Motor neuron (in vitro differentiated cells): ENCODE results near the gene PTOV1. TPM values are rescaled to one million over a fixed set of nuclear protein-coding genes. Genes with fewer than 3 reads are reported as not detected.

ENCODE experiments used
- ATAC-seq, 8 experiments: fragments of 200-7000 bp; cut with Tn5 transposase; replicated peaks in 6 of 8; 2 replicates each; pipeline ENCODE4 v1.8.0; 2021; ENCODE audit warnings: mild to moderate bottlenecking in 8 of 8, moderate library complexity in 8 of 8
- H3K27ac ChIP-seq, 2 donors: fragments of 250-450 bp; sonication (Bioruptor Pico); 2 replicates each; pipeline ENCODE4 v1.9.0; 2021; ENCODE audit warnings: antibody characterized with exemption in 2 of 2, mild to moderate bottlenecking in 2 of 2, moderate library complexity in 1 of 2
- H3K4me1 ChIP-seq, 2 donors: fragments of 250-450 bp; sonication (Bioruptor Pico); replicated peaks in 1 of 2; 2 replicates each; pipeline ENCODE4 v1.6.1; 2021; ENCODE audit warnings: antibody characterized with exemption in 2 of 2, mild to moderate bottlenecking in 2 of 2, moderate library complexity in 1 of 2
- H3K4me3 ChIP-seq, 5 donors: fragments of 250-450 bp; sonication (Bioruptor Pico); 2 replicates each; pipeline ENCODE4 v1.9.0; 2021; ENCODE audit warnings: antibody characterized with exemption in 5 of 5, mild to moderate bottlenecking in 5 of 5, moderate library complexity in 4 of 5
- WGBS, 10 experiments: fragments of 450-650 bp; shearing (Covaris generic); methylation state at CpG; one replicate each; pipeline ENCODE4 v1.0.0; 2022; 5-methylcytosine and 5-hydroxymethylcytosine counted together
- in situ Hi-C, 9 experiments: fragments of 400-800 bp; cut with MboI; loops; one replicate each; pipeline ENCODE4 v1.15.0; 2021; ENCODE audit warnings: low sequenced_read_pairs in 9 of 9, low pct_unique_long_range_greater_than_20kb in 2 of 9; ENCODE audit not compliant: unreplicated experiment in 9 of 9
- total RNA-seq, 8 experiments: library from RNA; unstranded; fragments of 300-600 nt; gene quantifications; 2 replicates each; pipeline versions ENCODE4 v1.2.3 to v1.2.4, GENCODE V29; 2022

The PTOV1 gene
- total RNA-seq, 8 experiments from 2014 or later, result 60.1 to 215 (median 135) TPM

DNA sequence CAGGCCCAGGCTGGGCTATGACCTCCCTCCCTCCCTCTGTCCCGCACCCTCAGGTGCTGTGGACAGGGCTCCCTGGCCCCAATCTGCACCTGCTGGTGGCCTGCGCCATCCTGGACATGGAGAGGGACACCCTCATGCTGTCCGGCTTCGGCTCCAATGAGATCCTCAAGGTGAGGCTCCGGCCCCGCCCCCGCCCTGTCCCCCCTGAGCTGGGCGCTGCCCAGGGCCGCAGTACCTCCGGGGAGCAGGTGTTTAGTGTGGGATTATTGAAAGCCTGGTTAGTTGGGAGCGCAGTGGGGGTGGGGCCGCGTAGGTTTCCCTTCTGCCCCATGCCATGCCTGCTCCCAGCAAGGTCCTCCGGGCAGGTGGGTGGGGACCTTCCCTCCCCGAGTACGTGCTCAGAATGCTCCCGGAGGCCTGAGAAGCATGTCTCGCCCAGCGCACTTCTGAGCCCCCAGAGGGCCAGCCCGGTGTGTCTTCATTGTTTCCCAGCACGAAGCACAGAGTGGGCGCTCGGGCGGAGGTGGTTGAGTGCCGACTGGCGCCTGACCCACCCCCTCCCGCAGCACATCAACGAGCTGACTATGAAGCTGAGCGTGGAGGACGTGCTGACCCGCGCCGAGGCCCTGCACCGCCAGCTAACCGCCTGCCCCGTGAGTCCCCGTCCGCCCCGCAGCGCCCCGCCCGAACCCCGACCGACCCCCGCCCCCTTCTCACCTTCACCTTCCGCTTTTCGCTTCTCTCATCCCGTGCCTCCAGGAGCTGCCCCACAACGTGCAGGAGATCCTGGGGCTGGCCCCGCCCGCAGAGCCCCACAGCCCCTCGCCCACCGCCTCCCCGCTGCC is 36.9 kb downstream of the PTOV1 start:
- Histone ChIP-seq H3K27ac (no peak overlapping the region), H3K4me3 (no peak overlapping the region), H3K4me1 (peaks cover 9 to 12% of the 10 kb centered on the region in 2 donors)
- no peak for ATAC-seq
- WGBS, 10 experiments, result 83 to 100% methylated on average over 1 to 6 of the region's 54 CpGs; no CpG with 5 or more reads in 8 of the 10 experiments
- in situ Hi-C loops, result no loop called here

DNA sequence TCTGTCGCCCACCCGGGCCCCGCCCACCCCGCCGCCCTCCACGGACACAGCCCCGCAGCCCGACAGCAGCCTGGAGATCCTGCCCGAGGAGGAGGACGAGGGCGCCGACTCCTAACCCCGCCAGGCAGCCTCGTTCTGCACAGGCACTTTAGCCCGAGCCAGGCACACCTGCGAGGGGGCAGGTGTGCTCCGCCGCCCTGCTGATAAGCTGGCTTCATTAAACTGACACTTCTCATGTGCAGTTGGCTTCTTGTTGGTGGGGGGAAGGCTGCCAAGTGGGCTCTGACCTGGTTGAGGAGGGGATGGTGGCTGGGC is 37.5 kb downstream of the PTOV1 start:
- Histone ChIP-seq H3K4me1 (peaks cover 9 to 12% of the 10 kb centered on the region in 2 donors), H3K27ac (no peak overlapping the region), H3K4me3 (no peak overlapping the region)
- WGBS, 10 experiments, result no CpG with 5 or more reads among the region's 18 CpGs
- ATAC-seq, result no peak
- in situ Hi-C loops, result no loop called here

DNA sequence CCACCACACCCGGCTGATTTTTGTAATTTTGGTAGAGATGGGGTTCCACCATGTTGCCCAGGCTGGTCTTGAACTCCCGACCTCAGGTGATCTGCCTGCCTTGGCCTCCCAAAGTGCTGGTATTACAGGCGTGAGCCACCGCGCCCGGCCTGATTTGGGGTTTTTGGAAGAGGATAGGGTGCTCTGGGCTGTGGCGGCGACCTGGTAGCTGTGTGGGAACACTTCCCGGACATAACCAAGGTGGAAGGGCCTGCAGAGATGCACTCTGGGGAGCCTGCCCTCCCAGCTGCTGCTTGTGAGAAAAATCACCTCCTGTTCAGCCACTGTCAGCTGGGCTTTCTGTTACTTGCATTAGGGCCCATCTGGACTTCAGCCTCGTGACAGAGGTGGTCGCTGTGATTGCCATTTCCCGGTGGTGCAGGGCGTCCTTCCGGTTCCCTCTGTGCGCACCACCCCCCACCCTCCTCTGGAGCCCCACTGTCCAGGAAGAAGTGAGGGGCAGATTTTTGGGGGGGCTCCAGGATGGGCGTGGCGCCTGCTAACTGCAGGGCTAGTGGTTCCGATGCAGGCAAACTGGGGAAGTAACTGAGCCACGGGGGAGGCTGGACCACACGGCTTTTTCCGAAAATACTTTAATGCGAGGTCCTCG is 38.2 kb downstream of the PTOV1 start:
- ATAC-seq, result no peak
- H3K4me1 ChIP-seq, result peaks cover 9 to 12% of the 10 kb centered on the region in 2 donors
- peak overlapping the region; percentile 26 to 75 for H3K27ac ChIP-seq
- 94 to 100% (median 100%) methylated on average over 1 to 10 of the region's 23 CpGs; no CpG with 5 or more reads in 3 of the 10 experiments for WGBS, 10 experiments
- H3K4me3 ChIP-seq, result no peak overlapping the region
- in situ Hi-C loops, result no loop called here

DNA sequence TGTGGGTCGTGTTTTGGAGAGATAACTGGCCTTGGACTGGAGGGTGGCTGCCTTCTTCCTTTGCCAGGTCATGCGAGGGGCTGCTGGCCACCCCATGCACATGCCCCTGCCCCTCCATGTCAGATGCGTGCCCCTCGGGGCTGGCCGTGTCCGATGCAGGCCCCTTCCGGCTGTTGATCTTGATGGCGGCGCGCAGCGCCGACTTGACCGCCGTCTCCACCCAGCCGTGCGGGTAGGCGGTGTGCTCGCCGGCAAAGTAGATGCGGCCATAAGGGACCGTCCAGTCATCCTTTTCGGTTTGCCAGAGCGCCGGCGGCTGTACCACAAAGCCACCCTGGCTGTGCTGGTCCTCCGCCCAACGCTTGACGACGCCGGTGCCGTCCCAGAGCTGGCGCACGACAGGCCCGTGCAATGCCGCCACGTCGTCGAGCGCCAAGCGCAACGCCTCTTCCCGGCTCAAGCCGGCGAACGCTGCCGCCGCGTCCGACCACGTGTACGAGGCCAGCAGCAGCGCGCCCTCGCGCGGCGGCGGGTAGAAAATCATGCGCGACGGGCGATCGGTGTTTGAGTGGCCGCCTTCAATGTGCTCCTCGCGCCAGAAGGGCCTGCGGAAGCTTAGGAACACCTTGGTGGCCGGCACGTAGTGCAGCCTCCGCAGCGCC is 38.9 kb downstream of the PTOV1 start:
- ATAC-seq, result peak; percentile 44 to 82 (median 68)
- 17 to 96% (median 86%) methylated on average over 4 to 21 of the region's 71 CpGs; no CpG with 5 or more reads in 7 of the 10 experiments for WGBS, 10 experiments
- Histone ChIP-seq H3K4me3 (peak overlapping the region; percentile 5 to 26 (median 8)), H3K4me1 (peaks cover 9 to 12% of the 10 kb centered on the region in 2 donors), H3K27ac (peak overlapping the region; percentile 45 to 75)
- in situ Hi-C loops, result no loop called here

DNA sequence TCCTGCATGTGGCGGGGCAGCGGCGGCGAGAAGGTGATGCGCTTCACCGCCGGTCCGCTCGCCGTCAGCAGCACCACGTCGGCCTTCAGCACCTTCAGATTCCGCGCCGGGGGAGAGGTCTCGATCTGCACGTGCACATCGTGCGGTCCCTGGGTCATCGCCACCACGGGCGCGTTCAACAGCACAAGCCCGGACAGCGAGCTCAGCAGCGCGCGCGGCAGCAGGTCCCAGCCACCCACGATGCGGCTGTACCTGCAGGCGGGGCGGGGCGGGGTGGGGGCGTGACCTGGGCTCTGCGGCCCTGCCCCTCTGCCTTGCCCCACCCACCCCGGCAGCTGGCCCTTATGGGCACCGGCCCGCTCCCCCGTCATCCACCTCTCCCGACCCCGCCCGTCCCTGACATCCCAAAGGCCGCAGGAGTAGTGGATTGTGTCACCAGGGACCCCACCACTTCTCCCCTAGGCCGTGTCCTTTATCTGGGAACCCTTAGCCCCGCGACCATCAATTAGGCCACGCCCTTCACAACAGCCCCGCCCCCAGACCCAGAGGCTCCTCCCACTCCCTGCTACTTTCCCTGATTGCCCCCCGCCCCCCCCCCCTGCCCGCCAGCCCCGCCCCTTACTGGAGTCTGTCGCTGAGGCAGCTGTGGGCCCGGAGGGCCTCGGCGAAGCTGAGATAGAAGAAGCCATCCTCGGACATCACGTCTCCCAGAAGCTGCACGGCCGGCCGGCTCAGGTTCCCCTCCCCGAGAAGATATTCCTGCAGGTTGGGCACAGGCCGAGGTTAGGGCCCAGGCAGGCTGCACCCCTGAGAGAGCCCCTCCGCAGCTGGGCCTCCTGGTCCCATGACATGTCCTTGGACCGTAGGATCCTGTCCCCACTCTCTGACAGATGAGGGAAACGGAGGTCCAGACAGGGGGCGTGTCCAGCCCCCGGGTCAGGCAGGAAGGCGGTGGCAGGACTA is 39.7 kb downstream of the PTOV1 start:
- Histone ChIP-seq H3K4me3 (peak overlapping the region; percentile 5 to 26 (median 17)), H3K4me1 (peaks cover 9 to 12% of the 10 kb centered on the region in 2 donors), H3K27ac (peak overlapping the region; percentile 57 to 79)
- in situ Hi-C loops, result no loop called here
- peak; percentile 34 to 82 (median 70) for ATAC-seq
- 0 to 49% (median 30%) methylated on average over 5 to 8 of the region's 69 CpGs; no CpG with 5 or more reads in 7 of the 10 experiments for WGBS, 10 experiments

DNA sequence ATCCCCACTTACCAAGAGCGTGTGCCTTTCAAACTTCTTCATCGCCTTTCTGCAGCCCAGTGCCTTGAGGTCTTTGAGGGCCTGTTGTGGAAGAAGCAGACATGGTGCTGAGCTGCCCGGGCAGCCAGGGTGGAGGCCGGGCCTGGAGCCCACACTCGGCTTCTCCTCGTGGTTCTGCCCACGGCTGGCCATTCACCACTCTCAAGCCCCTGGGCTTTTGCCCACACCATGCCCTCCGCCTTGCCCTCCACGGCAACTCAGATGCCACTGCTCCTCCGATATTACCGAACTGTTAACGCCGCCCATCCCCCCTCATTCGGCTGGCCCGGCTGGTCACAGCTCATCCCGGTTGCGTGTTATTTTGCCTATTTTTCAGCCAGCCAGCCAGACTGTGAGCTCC is 40.4 kb downstream of the PTOV1 start:
- in situ Hi-C loops, result no loop called here
- H3K27ac ChIP-seq, result peak overlapping the region; percentile 57 to 79
- peak overlapping the region in 1 of 5 donors; percentile 26 for H3K4me3 ChIP-seq
- no peak for ATAC-seq
- 80 to 90% (median 83%) methylated on average over 4 to 7 of the region's 17 CpGs; no CpG with 5 or more reads in 6 of the 10 experiments for WGBS, 10 experiments
- peaks cover 9 to 12% of the 10 kb centered on the region in 2 donors for H3K4me1 ChIP-seq

DNA sequence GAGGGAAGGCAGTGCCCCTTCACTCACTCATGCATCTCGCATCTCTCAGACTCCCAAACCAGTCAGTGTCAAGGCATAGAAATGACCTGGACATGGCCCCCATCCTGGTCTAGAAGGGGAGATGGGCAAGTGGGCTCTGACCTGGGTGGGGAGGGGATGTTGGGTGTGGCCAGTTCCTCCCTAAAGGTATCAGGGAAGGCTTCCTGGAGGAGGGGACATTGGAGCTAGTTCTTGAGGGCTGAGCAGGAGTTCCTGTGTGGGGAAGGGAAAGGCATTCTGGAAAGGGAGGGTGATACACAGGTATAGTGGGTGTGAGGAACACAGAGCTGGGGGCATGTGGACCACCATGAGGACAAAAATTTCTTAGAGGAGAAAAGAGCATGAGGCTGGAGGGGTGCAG is 41.8 kb downstream of the PTOV1 start:
- Histone ChIP-seq H3K4me3 (no peak overlapping the region), H3K4me1 (peaks cover 15 to 19% of the 10 kb centered on the region in 2 donors), H3K27ac (no peak overlapping the region)
- WGBS, 10 experiments, result 100% methylated on average over 1 of the region's 1 CpG; no CpG with 5 or more reads in 9 of the 10 experiments
- ATAC-seq, result no peak
- in situ Hi-C loops, result no loop called here

DNA sequence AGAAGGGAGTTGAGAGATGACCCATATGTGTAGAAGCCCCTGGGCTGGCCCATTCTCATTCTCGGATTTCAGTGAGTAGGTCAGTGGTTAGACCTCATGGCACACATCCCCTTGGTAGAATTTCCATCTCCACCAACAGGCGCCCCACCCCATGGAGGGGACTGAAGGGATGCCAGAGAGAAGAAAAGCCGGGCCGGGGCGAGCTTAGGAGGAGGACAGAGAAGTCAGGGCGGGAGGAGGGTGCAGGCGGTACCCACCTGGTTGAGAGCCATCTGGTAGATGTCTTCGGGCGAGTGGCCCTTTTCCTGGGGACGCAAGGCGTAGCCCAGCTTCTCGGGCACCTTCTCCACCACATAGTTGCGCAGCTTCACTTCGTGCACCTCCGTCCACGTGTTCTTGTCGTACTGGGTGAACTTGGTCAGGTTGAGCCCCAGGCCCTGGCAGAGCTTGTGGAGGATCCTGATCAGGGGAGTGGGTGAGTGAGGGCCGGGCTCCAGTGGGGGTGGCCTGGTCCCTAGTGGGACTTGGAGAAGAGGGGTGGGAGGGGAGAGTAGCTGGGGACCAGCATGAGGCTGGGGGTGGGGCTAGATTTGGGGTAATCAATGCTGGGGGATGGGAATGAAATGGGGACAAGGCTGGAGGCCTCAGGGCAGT is 43.2 kb downstream of the PTOV1 start:
- WGBS, 10 experiments, result 57 to 100% (median 87%) methylated on average over 1 to 11 of the region's 18 CpGs; no CpG with 5 or more reads in 4 of the 10 experiments
- no peak for ATAC-seq
- Histone ChIP-seq H3K27ac (no peak overlapping the region), H3K4me3 (no peak overlapping the region), H3K4me1 (peaks cover 25 to 26% of the 10 kb centered on the region in 2 donors)
- in situ Hi-C loops, result no loop called here

DNA sequence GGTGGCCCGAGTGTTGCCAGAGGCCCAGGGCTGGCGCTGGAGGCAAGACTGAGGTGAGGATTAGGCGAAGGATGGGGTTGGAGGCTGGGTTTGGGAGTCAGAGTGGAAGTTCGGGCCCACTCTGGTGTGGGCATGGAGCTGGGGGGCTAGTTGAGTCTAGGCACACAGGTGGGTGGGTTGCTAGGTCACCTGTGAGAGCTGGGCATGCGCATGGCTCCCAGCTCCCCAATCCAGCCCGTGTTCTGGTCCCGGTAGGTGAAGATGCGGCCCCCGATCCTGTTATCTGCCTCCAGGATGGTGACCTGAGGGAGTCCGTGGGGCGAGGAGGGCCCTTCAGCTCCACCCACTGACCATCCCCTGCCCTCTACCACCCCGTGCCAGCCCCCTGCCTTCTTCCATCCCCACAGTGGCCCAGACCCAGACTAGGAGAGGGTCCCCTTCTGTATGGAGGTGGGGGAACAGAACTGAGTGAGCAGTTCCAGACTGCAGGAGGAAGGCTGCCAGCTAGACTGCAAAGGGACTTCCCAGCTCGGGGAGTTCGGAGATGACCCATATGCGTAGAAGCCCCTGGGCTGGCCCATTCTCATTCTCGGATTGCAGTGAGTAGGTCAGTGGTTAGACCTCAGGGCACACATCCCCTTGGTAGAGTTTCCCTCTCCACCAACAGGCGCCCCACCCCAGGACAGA is 44.1 kb downstream of the PTOV1 start:
- H3K4me3 ChIP-seq, result no peak overlapping the region
- in situ Hi-C loops, result no loop called here
- no peak overlapping the region for H3K27ac ChIP-seq
- whole genome bisulfite sequencing, 10 experiments, result 60 to 100% (median 80%) methylated on average over 1 to 5 of the region's 17 CpGs; no CpG with 5 or more reads in 6 of the 10 experiments
- H3K4me1 ChIP-seq, result peaks cover 25 to 26% of the 10 kb centered on the region in 2 donors
- no peak for ATAC-seq

DNA sequence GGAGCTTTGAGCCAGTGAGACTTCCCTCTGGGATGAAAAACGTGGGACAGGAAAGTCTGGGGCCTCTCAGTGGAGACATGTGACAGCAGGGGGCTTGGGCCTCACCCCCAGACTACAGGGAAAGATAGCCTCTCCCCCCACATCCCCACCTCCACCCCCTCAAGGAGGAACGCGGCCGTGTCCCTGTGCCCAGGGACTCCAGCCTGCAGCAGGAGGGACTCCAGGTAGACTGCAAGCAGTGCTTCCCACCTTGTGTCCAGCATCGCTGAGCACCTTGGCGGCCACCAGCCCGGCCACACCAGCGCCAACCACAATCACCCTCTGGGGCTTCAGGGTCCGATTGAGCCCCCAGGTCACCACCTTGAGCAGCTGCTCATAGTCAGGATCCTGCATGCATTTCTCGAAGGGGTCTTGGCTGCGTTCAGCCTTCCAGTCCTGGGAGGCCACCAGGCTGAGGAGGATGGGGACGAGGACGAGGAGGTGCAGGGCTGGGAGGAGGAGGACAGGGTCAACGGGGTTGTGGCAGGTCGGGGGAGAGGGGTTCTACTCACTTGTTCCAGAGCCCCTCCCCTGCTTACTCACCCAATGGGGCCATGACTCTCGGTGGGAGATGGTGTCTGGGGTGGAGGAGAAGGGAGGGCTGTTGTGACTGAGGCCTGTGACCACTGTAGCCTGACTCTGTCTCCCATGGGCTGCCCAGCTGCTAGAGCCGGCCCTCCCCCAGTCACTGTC is 44.8 kb downstream of the PTOV1 start:
- 0 to 87% (median 69%) methylated on average over 1 to 5 of the region's 17 CpGs; no CpG with 5 or more reads in 5 of the 10 experiments for WGBS, 10 experiments
- in situ Hi-C loops, result no loop called here
- Histone ChIP-seq H3K4me1 (peaks cover 19 to 24% of the 10 kb centered on the region in 2 donors), H3K27ac (no peak overlapping the region), H3K4me3 (no peak overlapping the region)
- ATAC-seq, result no peak
